GM12874 (cell line): ENCODE data around the gene TRPM3.

ENCODE experiments used
- CTCF ChIP-seq: IDR thresholded peaks from 2 replicates; pipeline ENCODE4 v1.5.1; 2011; ENCODE audit warnings: low read depth, mild to moderate bottlenecking, control low read depth, low read length, moderate library complexity; ENCODE audit not compliant: insufficient read depth

Gene TRPM3

GRCh38 chr9:70614786-70615463, 506.5 kb downstream of the TRPM3 start:
- TF ChIP-seq CTCF: no peak

GRCh38 chr9:70613024-70613768, 508.2 kb downstream of the TRPM3 start:
- TF ChIP-seq CTCF: no peak

- TF ChIP-seq CTCF: no peak
These were observed 511.2 kb downstream of the TRPM3 start for GRCh38 chr9:70610287-70610644.

GRCh38 chr9:70609542-70610286, 511.7 kb downstream of the TRPM3 start:
- TF ChIP-seq CTCF: no peak

- no peak for TF ChIP-seq CTCF
These were observed 512.4 kb downstream of the TRPM3 start for GRCh38 chr9:70609011-70609410.

- TF ChIP-seq CTCF: no peak
These were observed 513.5 kb downstream of the TRPM3 start for GRCh38 chr9:70607926-70608325.

- no peak for TF ChIP-seq CTCF
These were observed 514.1 kb downstream of the TRPM3 start for GRCh38 chr9:70607329-70607728.
